Transverse colon (tissue), 4 donors: ENCODE measurements around the gene LMF1. TPM values are rescaled to one million over a fixed set of nuclear protein-coding genes. Genes with fewer than 3 reads are reported as not detected.

Experiments
- DNase-seq: peaks from one replicate; pipeline ENCODE4 v3.0.0-alpha.2; 2019
- H3K27ac ChIP-seq, 4 donors: fragments of 200-600 bp; sonication (generic); 2 replicates each; pipeline ENCODE4 v1.5.1; 2016 to 2018; ENCODE audit warnings: inconsistent platforms in 4 of 4
- H3K27me3 ChIP-seq: fragments of 200-600 bp; sonication (generic); 2 replicates; pipeline ENCODE4 v1.5.1; 2017; ENCODE audit warnings: inconsistent platforms
- H3K36me3 ChIP-seq, 4 donors: fragments of 200-600 bp; sonication (generic); 2 replicates each; pipeline ENCODE4 v1.5.1; 2017 to 2019; ENCODE audit warnings: inconsistent platforms in 4 of 4
- H3K4me1 ChIP-seq, 4 donors: fragments of 200-600 bp; sonication (generic); 2 replicates each; pipeline ENCODE4 v1.5.1; 2017 to 2020; ENCODE audit warnings: inconsistent platforms in 4 of 4
- H3K4me3 ChIP-seq, 4 donors: fragments of 200-600 bp; sonication (generic); 1 replicate in 1 of 4; 2 replicates in 3 of 4; pipeline versions ENCODE4 v1.5.1 to v1.6.1; 2017 to 2019; ENCODE audit warnings: inconsistent platforms in 4 of 4
- H3K9me3 ChIP-seq, 2 donors: fragments of 200-600 bp; sonication (generic); 2 replicates each; pipeline ENCODE4 v1.5.1; 2017 to 2019; ENCODE audit warnings: inconsistent platforms in 2 of 2
- CTCF ChIP-seq, 5 experiments: fragments of 200-600 bp in 3 of 5; fragments of 450-650 bp in 2 of 5; sonication (generic) in 3 of 5; IDR thresholded peaks; 1 replicate in 2 of 5; 2 replicates in 3 of 5; pipeline ENCODE4 v1.5.1; 2016 to 2017; ENCODE audit warnings: antibody characterized with exemption in 5 of 5, inconsistent platforms in 3 of 5, mild to moderate bottlenecking in 2 of 5, moderate library complexity in 1 of 5
- EP300 ChIP-seq: sonication (generic); formaldehyde crosslinking; IDR thresholded peaks from one replicate; pipeline ENCODE4 v1.6.1; 2017; ENCODE audit warnings: antibody characterized with exemption, low read depth
- POLR2A ChIP-seq: fragments of 450-650 bp; IDR thresholded peaks from one replicate; pipeline ENCODE4 v1.6.1; 2016; ENCODE audit warnings: antibody characterized with exemption, mild to moderate bottlenecking, moderate library complexity
- POLR2AphosphoS5 ChIP-seq, 3 donors: sonication (generic); formaldehyde crosslinking; IDR thresholded peaks; one replicate each; pipeline ENCODE4 v1.6.1; 2016; ENCODE audit warnings: antibody characterized with exemption in 3 of 3
- WGBS, 2 donors: methylation state at CpG; one replicate each; pipeline ENCODE4 v1.1.5; 2018; ENCODE audit warnings: low coverage in 1 of 2; 5-methylcytosine and 5-hydroxymethylcytosine counted together
- in situ Hi-C, 4 donors: fragments of 200-750 bp; cut with MboI; loops; one replicate each; pipeline versions ENCODE4 v1.15.0 to v1.15.1; 2017; ENCODE audit warnings: low sequenced_read_pairs in 3 of 4, low pct_ligation_motif_present in 1 of 4, low pct_unique_long_range_greater_than_20kb in 1 of 4
- intact Hi-C: fragments of 100-400 bp; cut with DNase I; formaldehyde crosslinking; loops from one replicate; pipeline ENCODE4 v1.15.1; 2023; ENCODE audit warnings: low total_unique reads
- total RNA-seq, 4 donors: library from RNA; depleted of rRNA; stranded (reverse); fragments of >200 nt; gene quantifications; one replicate each; pipeline ENCODE4 v1.1.0, GENCODE V29; 2016

Gene LMF1
- total RNA-seq, 4 donors from 2014 or later: 15.9 to 34.8 (median 19.6) TPM

GRCh38 chr16:942436-943060 lies 28.2 kb downstream of the LMF1 start:
- in situ Hi-C loops: no loop called here
- Histone ChIP-seq H3K27ac (no peak overlapping the region), H3K9me3 (peaks cover 11 to 16% of the 10 kb centered on the region in 2 donors), H3K4me3 (no peak overlapping the region), H3K36me3 (peaks cover 0 to 6% (median 0%) of the 10 kb centered on the region in 4 donors), H3K4me1 (no peaks in the 10 kb centered on the region), H3K27me3 (no peaks in the 10 kb centered on the region)
- intact Hi-C loops: no loop called here
- DNase-seq: no peak
- WGBS, 2 donors: 92 to 93% methylated on average over 3 to 4 of the region's 4 CpGs
- TF ChIP-seq EP300: no peak
- TF ChIP-seq CTCF (IDR thresholded peaks at IDR 0.05): no peak
- no peak for TF ChIP-seq POLR2AphosphoS5 (IDR thresholded peaks at IDR 0.05)
- TF ChIP-seq POLR2A: no peak

DNA sequence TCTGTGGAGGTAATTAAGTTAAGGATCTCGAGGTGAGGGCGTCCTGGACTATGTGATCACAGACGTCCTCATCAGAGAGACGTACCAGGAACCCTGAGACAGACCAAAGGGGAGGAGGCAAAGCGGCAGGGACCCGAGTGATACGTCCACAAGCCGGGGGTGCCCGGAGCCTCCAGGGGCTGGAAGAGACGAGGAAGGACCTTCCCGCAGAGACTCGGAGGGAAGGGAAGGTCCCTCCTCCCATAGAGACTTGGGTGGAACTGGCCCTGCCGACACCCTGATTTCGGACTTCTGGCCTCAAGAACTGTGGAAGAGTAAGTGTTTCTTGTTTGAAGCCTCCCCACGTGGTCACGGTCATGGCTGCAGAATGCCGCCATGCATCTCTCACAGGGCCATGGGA lies 30.8 kb downstream of the LMF1 start:
- in situ Hi-C loops: no loop called here
- TF ChIP-seq POLR2A (no peak), POLR2AphosphoS5 (IDR thresholded peaks at IDR 0.05) (no peak), CTCF (IDR thresholded peaks at IDR 0.05) (no peak), EP300 (no peak)
- no peak for DNase-seq
- 91% methylated on average over 17 of the region's 17 CpGs; no CpG with 5 or more reads in 1 of the 2 donors for WGBS, 2 donors
- no peak overlapping the region for H3K27ac ChIP-seq
- H3K4me3 ChIP-seq: no peak overlapping the region
- no peaks in the 10 kb centered on the region for H3K4me1 ChIP-seq
- H3K27me3 ChIP-seq: no peaks in the 10 kb centered on the region
- intact Hi-C loops: no loop called here
- peaks cover 11 to 16% of the 10 kb centered on the region in 2 donors for H3K9me3 ChIP-seq
- peaks cover 0 to 6% (median 0%) of the 10 kb centered on the region in 4 donors for H3K36me3 ChIP-seq

- Histone ChIP-seq H3K27me3 (no peaks in the 10 kb centered on the region), H3K9me3 (peaks cover 11 to 16% of the 10 kb centered on the region in 2 donors), H3K4me3 (no peak overlapping the region), H3K36me3 (peaks cover 0 to 6% (median 0%) of the 10 kb centered on the region in 4 donors), H3K4me1 (no peaks in the 10 kb centered on the region), H3K27ac (no peak overlapping the region)
- DNase-seq: no peak
- WGBS, 2 donors: 97% methylated on average over 27 of the region's 27 CpGs; no CpG with 5 or more reads in 1 of the 2 donors
- TF ChIP-seq POLR2AphosphoS5 (IDR thresholded peaks at IDR 0.05): no peak
- TF ChIP-seq EP300: no peak
- TF ChIP-seq POLR2A: no peak
- TF ChIP-seq CTCF (IDR thresholded peaks at IDR 0.05): no peak
- intact Hi-C loops (no loop called here), in situ Hi-C loops (no loop called here)
Measured at GRCh38 chr16:939311-939710, 31.5 kb downstream of the LMF1 start.

GRCh38 chr16:938752-939151 lies 32.0 kb downstream of the LMF1 start:
- no peak for TF ChIP-seq POLR2AphosphoS5 (IDR thresholded peaks at IDR 0.05)
- TF ChIP-seq CTCF (IDR thresholded peaks at IDR 0.05): no peak
- TF ChIP-seq EP300: no peak
- no peak for TF ChIP-seq POLR2A
- Histone ChIP-seq H3K27ac (no peak overlapping the region), H3K27me3 (no peaks in the 10 kb centered on the region), H3K4me3 (no peak overlapping the region), H3K36me3 (peaks cover 0 to 6% (median 0%) of the 10 kb centered on the region in 4 donors), H3K4me1 (no peaks in the 10 kb centered on the region), H3K9me3 (peaks cover 11 to 16% of the 10 kb centered on the region in 2 donors)
- in situ Hi-C loops (no loop called here), intact Hi-C loops (no loop called here)
- WGBS, 2 donors: 84 to 86% methylated on average over 7 to 9 of the region's 9 CpGs
- no peak for DNase-seq
